Measurements from ENCODE around the gene MVB12B. TPM values are rescaled to one million over a fixed set of nuclear protein-coding genes. Genes with fewer than 3 reads are reported as not detected.

The MVB12B gene
- total and polyA plus RNA-seq, 2 of the 4 experiments (the other 2 are of a cell fraction): 2.0 to 4.0 TPM

DNA sequence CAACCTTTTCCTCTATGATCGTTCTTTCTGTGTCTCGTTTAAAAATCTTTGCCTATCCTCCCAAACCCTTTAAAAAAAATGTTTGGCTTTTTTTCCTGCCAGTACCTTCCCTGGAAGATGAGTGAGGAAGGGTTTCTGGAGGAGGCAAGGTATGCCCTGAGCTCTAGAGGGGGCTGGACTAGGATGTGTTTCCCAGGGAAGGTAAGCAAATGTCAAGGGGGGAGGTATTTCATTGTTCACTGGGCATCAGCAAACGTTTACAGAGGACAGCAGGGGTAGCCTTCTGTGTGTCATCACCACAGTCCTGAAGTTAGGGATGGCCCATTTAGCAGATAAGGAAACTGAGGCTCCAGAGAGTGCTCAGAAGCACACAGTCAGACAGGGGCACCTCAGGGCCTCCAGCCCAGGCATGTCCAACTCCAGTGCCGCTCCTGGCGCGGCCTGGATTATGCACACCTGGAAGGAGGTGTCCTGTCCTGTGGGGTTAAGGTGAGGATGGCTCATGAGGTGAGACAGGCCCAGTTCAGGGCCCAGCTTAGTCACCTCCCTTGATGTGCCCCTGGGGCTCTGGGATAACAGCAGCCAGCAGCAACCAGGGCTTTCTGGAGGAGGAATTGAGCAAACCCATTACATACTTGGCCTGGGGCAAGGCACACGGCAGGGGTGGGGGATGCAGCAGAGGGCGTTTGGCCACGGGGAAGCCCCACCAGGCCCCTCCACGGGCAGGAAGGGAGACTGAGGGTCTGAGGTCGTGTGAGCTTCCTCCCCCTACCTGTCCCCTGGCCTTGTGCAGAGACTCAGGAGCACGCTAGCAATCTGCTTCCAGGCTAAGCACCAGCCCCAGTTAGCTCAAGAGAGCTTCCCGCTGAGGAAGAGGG, 186.8 kb downstream of the MVB12B start:
- H2BK15ac ChIP-seq (ENCODE audit: low read depth, low read length): no peak overlapping the region
- no peak overlapping the region; the same call in 1 of the 2 replicates for H3K4me2 ChIP-seq (ENCODE audit: low read depth, low read length)
- no peak overlapping the region for H3K18ac ChIP-seq (ENCODE audit: low read depth, low read length)
- no peaks in the 10 kb centered on the region; the same call in 1 of the 2 replicates for H4K20me1 ChIP-seq (ENCODE audit: insufficient read depth, low read length)
- H2BK20ac ChIP-seq (ENCODE audit: low read depth, low read length): no peak overlapping the region
- H3K4me1 ChIP-seq (ENCODE audit: control insufficient read depth, insufficient read depth, low read length): peaks cover 2% of the 10 kb centered on the region; the same call in 1 of the 2 replicates
- no peak overlapping the region for H3K9ac ChIP-seq (ENCODE audit: low read depth, low read length)
- WGBS, 2 experiments (ENCODE audit: extremely low coverage in 2 of 2, insufficient read length in 1 of 2): 76% methylated on average over 4 of the region's 13 CpGs; no CpG with 5 or more reads in 1 of the 2 experiments
- H2AK5ac ChIP-seq (ENCODE audit: low read depth, low read length): no peak overlapping the region
- H4K5ac ChIP-seq (ENCODE audit: low read depth, low read length): no peak overlapping the region
- H3K9me1 ChIP-seq (ENCODE audit: insufficient read depth, low read length): no peaks in the 10 kb centered on the region
- no peak overlapping the region for H4K8ac ChIP-seq (ENCODE audit: low read depth in 2 of 2, low read length in 2 of 2)
- peak overlapping the region; percentile 86 for H2AFZ ChIP-seq (replicated peaks; ENCODE audit: low read length, poor library complexity)
- TF ChIP-seq RFX5 (IDR thresholded peaks at IDR 0.05; ENCODE audit: low read depth, low read length): no peak
- no peak for TF ChIP-seq POLR2A (IDR thresholded peaks at IDR 0.05; ENCODE audit: low read depth, low read length)
- no peak for TF ChIP-seq RAD21 (IDR thresholded peaks at IDR 0.05; ENCODE audit: low read length)
- TF ChIP-seq CHD1 (IDR thresholded peaks at IDR 0.05; ENCODE audit: low read depth, low read length): no peak
- TF ChIP-seq MAFK (IDR thresholded peaks at IDR 0.05; ENCODE audit: low read depth, low read length): no peak
- no peak for TF ChIP-seq SMC3 (IDR thresholded peaks at IDR 0.05; ENCODE audit: low read depth, low read length)
- no peak for TF ChIP-seq FOS (IDR thresholded peaks at IDR 0.05; ENCODE audit: low read depth, low read length)
- TF ChIP-seq, protein P1, sequence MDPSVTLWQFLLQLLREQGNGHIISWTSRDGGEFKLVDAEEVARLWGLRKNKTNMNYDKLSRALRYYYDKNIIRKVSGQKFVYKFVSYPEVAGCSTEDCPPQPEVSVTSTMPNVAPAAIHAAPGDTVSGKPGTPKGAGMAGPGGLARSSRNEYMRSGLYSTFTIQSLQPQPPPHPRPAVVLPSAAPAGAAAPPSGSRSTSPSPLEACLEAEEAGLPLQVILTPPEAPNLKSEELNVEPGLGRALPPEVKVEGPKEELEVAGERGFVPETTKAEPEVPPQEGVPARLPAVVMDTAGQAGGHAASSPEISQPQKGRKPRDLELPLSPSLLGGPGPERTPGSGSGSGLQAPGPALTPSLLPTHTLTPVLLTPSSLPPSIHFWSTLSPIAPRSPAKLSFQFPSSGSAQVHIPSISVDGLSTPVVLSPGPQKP (IDR thresholded peaks at IDR 0.05; ENCODE audit: borderline replicate concordance, low read depth, low read length): no peak
- dilution Hi-C loops (cut with HindIII; ENCODE audit: low sequenced_read_pairs, unreplicated experiment): no loop called here
- no peak overlapping the region for H2BK5ac ChIP-seq (ENCODE audit: low read depth, low read length, poor library complexity, severe bottlenecking)
- H3K56ac ChIP-seq (ENCODE audit: extremely low read depth, insufficient read depth, low read length): no peak overlapping the region
- in situ Hi-C loops (cut with MboI; ENCODE audit: low sequenced_read_pairs): no loop called here
- no peak for ATAC-seq (ENCODE audit: low read depth)
- H4K91ac ChIP-seq (ENCODE audit: insufficient read depth, low read depth, low read length): no peak overlapping the region
- peak overlapping the region; percentile 19 for H2AK9ac ChIP-seq (replicated peaks; ENCODE audit: low read depth, low read length, poor library complexity)
- H3K14ac ChIP-seq (replicated peaks; ENCODE audit: low read depth, low read length): no peak overlapping the region
- no peak overlapping the region for H3K23ac ChIP-seq (ENCODE audit: low read depth, low read length)
- ChIA-PET POLR2A (ENCODE audit: unreplicated experiment) (interaction anchor here (0.6 to 0.7 kb wide), 3 partner anchors 59 to 104 kb away, joined by 3 read pairs; no protein-coding TSS in a partner anchor), CTCF (interaction anchor here (1.5 to 1.9 kb wide), 2 partner anchors 13 to 45 kb away, joined by 3 to 4 read pairs; no protein-coding TSS in a partner anchor)
- no peak overlapping the region for H2BK120ac ChIP-seq (ENCODE audit: low read depth, low read length)
- DNase-seq: no peak
- no peak overlapping the region for H3K4ac ChIP-seq (ENCODE audit: low read depth, low read length)
- no peaks in the 10 kb centered on the region for H3K36me3 ChIP-seq (ENCODE audit: control insufficient read depth, insufficient read depth, low read length)
- no peaks in the 10 kb centered on the region for H3K79me1 ChIP-seq (ENCODE audit: low read depth in 1 of 2, low read length in 2 of 2)
- H3K4me3 ChIP-seq (ENCODE audit: insufficient read depth, low read depth, low read length): no peak overlapping the region
- no peaks in the 10 kb centered on the region for H3K9me3 ChIP-seq (ENCODE audit: control insufficient read depth, insufficient read depth, low read length)
- no peak overlapping the region for H3K27ac ChIP-seq (ENCODE audit: insufficient read depth, low read length)
- intact Hi-C loops (cut with micrococcal nuclease): no loop called here
- BruUV-seq (replicated peaks): no TSS peak
- peaks cover 29% of the 10 kb centered on the region for H3K27me3 ChIP-seq (ENCODE audit: control insufficient read depth, insufficient read depth, low read length)
